BE2C (cell line): Measurements from ENCODE around the gene SGCA.

ENCODE experiments used
- DNase-seq: peaks from one replicate; pipeline ENCODE4 v3.0.0-alpha.2; 2020
- H3K27me3 ChIP-seq: fragments of 250-450 bp; sonication (Bioruptor Pico); 2 replicates; pipeline ENCODE4 v1.5.1; 2020; ENCODE audit warnings: mild to moderate bottlenecking
- H3K36me3 ChIP-seq: fragments of 250-450 bp; sonication (Bioruptor Pico); 2 replicates; pipeline ENCODE4 v1.5.1; 2020; ENCODE audit warnings: mild to moderate bottlenecking
- H3K4me1 ChIP-seq: fragments of 250-450 bp; sonication (Bioruptor Pico); 2 replicates; pipeline ENCODE4 v1.5.1; 2020
- H3K4me3 ChIP-seq: 2 replicates; pipeline ENCODE4 v1.5.1; 2011; ENCODE audit warnings: low read depth, low read length
- H3K9me3 ChIP-seq: fragments of 250-450 bp; sonication (Bioruptor Pico); 2 replicates; pipeline ENCODE4 v1.5.1; 2020
- TF ChIP-seq, protein P1 (sequence below): IDR thresholded peaks from 2 replicates; pipeline ENCODE4 v1.5.1; 2012; ENCODE audit warnings: mild to moderate bottlenecking, low read depth, low read length

The SGCA gene

DNA sequence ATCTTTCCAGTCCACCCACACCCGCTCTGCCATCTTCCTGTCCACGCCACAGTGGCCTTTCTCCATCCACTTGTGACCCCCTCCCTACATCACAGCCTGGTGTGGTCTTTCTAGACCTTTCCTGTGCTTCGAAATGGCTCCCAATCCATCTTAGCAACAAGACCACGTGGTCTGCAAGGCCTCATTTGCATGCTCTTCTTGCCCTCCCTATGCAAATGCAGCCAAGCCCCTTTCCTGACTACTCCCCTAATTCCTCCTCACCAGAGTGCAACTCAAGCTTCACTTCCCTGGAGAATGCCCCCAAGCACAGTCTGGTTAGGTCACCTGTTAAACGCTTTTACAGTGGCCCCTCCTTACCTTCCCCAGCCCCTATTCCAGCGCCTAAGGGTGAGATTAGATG is 21.4 kb upstream of the SGCA start:
- no peaks in the 10 kb centered on the region for H3K9me3 ChIP-seq
- no peaks in the 10 kb centered on the region for H3K27me3 ChIP-seq
- H3K4me3 ChIP-seq: no peak overlapping the region
- DNase-seq: no peak
- H3K4me1 ChIP-seq: peaks cover 11% of the 10 kb centered on the region
- TF ChIP-seq, protein P1, sequence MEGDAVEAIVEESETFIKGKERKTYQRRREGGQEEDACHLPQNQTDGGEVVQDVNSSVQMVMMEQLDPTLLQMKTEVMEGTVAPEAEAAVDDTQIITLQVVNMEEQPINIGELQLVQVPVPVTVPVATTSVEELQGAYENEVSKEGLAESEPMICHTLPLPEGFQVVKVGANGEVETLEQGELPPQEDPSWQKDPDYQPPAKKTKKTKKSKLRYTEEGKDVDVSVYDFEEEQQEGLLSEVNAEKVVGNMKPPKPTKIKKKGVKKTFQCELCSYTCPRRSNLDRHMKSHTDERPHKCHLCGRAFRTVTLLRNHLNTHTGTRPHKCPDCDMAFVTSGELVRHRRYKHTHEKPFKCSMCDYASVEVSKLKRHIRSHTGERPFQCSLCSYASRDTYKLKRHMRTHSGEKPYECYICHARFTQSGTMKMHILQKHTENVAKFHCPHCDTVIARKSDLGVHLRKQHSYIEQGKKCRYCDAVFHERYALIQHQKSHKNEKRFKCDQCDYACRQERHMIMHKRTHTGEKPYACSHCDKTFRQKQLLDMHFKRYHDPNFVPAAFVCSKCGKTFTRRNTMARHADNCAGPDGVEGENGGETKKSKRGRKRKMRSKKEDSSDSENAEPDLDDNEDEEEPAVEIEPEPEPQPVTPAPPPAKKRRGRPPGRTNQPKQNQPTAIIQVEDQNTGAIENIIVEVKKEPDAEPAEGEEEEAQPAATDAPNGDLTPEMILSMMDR: no peak
- peaks cover 74% of the 10 kb centered on the region for H3K36me3 ChIP-seq

DNA sequence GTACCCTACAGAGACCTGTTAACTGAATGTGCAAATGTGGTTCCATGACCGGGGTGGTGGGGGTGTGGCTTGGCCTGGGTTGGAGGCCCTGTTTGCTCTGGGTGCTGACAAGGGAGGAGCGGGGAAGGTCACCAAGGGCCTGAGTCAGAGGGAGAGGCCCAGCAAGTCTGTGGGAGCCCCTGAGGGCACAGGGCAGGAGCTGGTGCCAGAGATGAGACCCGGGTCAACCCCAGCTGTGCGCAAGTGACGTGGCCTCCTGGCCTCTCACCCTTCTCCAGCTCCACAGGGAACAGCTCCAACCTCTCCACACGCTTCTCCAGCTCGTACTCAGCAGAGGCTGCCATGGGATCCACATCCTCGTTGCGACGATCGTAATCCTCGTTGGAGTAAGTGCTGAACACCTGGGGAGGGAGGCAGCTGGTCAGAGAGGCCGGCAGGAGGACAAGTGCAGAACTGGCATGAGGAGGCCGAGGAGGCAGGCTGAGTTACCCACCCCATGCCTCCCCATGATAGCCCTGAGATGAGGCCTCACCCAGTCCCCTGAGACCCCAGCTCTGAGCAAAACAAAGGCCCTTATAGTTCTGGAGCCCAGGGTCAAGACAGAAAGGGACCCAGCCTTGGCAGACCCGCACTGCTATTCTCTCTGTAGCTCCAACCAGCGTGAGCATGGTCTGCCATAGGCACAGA is 20.8 kb upstream of the SGCA start:
- Histone ChIP-seq H3K9me3 (no peaks in the 10 kb centered on the region), H3K4me3 (no peak overlapping the region), H3K27me3 (no peaks in the 10 kb centered on the region), H3K4me1 (peaks cover 11% of the 10 kb centered on the region), H3K36me3 (peaks cover 73% of the 10 kb centered on the region)
- no peak for DNase-seq
- TF ChIP-seq, protein P1: no peak

DNA sequence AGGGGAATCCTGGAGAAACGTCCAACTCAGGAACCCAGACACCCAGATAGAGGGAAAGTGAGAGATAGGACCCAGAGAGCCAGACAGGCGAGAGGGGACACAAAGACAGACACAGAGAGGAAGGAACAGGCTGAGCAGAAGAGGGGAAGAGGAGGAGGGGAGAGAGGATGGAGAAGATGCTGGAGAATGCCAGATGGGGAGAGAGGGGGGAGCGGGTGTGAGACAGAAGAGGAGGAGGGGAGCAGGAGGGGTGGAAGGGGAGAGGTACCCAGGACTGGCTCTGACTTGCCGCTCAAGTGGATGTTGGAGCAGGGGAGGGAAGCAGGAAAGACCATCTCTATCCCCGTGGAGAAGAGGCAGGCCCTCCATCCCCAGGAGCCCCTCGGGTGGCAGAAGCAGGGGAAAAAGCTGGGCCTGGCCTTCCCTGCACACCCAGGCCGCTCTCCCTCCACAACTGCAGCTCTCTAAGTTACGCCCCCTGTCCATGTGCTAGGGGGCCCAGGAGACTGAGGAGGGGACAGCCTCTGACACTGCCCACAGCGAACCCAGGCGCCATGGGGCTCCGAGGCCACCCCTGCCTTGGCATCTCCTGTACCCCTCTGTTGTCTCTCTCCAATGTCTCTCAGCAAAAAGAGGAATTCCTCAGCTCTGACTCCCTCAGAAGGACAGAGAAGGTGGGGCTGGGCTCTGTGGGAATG is 20.1 kb upstream of the SGCA start:
- no peaks in the 10 kb centered on the region for H3K9me3 ChIP-seq
- H3K36me3 ChIP-seq: peaks cover 66% of the 10 kb centered on the region
- peaks cover 4% of the 10 kb centered on the region for H3K4me1 ChIP-seq
- H3K4me3 ChIP-seq: no peak overlapping the region
- TF ChIP-seq, protein P1: no peak
- no peaks in the 10 kb centered on the region for H3K27me3 ChIP-seq
- no peak for DNase-seq

DNA sequence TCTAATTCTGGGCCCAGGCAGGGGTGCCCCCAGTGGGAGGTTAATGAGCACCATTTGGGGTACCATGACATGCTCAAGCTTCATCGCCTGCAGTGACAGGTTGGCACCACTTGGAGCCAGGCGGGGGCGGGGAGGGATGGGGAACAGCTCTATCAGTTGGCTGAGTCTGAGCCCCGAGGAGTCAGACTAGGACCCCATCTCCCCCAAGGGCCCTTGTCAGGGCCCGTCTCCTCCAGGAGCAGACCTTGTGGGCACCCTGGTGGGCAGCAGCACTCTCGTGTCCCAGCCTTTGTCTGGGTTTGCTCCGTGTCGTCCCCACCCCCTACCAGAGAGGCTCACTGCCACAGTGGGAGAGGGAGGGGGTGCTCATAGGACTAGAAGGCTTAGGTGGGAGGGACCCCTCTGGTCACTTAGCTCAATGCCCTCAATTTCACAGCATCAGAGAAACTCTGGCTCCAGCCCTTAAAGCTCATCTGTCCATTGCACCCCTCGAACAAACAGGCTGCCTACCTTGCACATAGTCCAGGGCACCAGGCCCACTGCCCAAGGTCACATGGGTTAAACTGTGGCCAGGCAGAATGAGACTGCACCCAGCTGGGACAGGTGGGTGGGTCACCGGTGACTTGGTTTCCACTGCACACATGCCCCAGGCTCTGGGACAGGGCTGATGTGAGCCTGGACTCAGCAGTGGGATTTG is 19.4 kb upstream of the SGCA start:
- Histone ChIP-seq H3K9me3 (no peaks in the 10 kb centered on the region), H3K36me3 (peaks cover 59% of the 10 kb centered on the region), H3K4me1 (no peaks in the 10 kb centered on the region), H3K4me3 (peak overlapping the region; percentile 92), H3K27me3 (no peaks in the 10 kb centered on the region)
- TF ChIP-seq, protein P1: 0 out of 2 replicates have a peak, but pooled peaks have one; percentile 13
- DNase-seq: no peak

DNA sequence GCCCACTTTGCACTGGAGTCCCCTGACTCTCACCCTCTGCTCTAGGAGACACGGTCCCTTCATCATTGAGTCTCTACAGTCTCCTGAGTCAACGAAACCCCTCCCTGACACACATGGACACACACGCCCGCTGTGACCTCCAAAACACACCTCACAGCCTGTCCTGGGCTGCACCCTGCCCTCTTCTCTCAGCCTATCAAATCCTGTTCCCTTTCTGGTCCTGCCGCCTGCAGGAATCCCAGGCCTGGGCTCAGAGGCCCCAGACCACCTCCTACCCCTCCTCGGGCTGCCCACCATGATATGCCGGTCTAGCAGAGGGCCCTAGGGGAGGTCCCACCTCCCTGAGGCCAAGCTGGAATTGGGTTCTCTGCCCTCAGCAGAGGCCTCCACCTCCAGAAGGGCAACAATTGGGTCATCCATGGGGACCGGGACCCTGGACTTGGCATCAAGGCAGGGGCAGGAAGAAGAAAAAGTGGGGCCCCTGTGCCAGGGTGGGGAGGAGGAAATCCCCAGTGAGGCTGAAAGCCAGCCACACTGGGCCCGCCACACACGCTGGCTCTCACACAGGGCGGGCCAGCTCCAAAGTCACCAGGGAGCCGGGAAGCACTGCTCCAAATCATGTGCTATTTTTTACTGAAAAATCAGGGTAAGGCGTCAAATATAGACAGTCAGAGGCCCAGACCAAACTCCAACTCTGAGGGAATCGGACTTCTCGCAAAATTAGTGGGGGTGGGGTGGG is 18.7 kb upstream of the SGCA start:
- H3K27me3 ChIP-seq: no peaks in the 10 kb centered on the region
- peaks cover under 1% of the 10 kb centered on the region for H3K4me1 ChIP-seq
- no peaks in the 10 kb centered on the region for H3K9me3 ChIP-seq
- DNase-seq: no peak
- H3K36me3 ChIP-seq: peaks cover 52% of the 10 kb centered on the region
- TF ChIP-seq, protein P1: no peak
- H3K4me3 ChIP-seq: peak overlapping the region; percentile 92
